HCT116 (cell line): Measurements from ENCODE around the gene SPRING1.
"Not testable (repeated sequence)": the region's sequence is repeated elsewhere in the genome, so short reads cannot be mapped to it uniquely, and the experiment has no call there.

ENCODE experiments used
- CTCF ChIP-seq, 3 experiments: fragments of 200-600 bp in 1 of 3; sonication (generic) in 1 of 3; IDR thresholded peaks in 2 of 3; conservative IDR thresholded peaks in 1 of 3; 2 replicates each; pipeline ENCODE4 v1.5.1; 2012 to 2017; ENCODE audit warnings: low read depth in 2 of 3, low read length in 2 of 3, antibody characterized with exemption in 1 of 3, borderline replicate concordance in 1 of 3, control low read depth in 1 of 3, mild to moderate bottlenecking in 1 of 3, mixed read lengths in 1 of 3, mixed run types in 1 of 3, moderate library complexity in 1 of 3; ENCODE audit not compliant: insufficient read depth in 1 of 3
- ELF1 ChIP-seq: IDR thresholded peaks from 2 replicates; pipeline ENCODE4 v1.6.1; 2012; ENCODE audit warnings: low read depth, borderline replicate concordance
- EZH2 ChIP-seq: fragments of 200-600 bp; sonication (generic); IDR thresholded peaks from 2 replicates; pipeline ENCODE4 v1.6.1; 2017; ENCODE audit warnings: antibody characterized with exemption, mixed run types
- SIN3A ChIP-seq: IDR thresholded peaks from 2 replicates; pipeline ENCODE4 v1.6.1; 2012; ENCODE audit warnings: low read depth
- SP1 ChIP-seq: IDR thresholded peaks from 2 replicates; pipeline ENCODE4 v1.6.1; 2012; ENCODE audit warnings: low read depth
- ZFX ChIP-seq: fragments of 450-650 bp; IDR thresholded peaks from 2 replicates; pipeline ENCODE4 v1.6.1; 2017
- ZNF274 ChIP-seq: fragments of 200-500 bp; sonication (Bioruptor generic); IDR thresholded peaks from 2 replicates; pipeline ENCODE4 v1.6.1; 2014; ENCODE audit warnings: mild to moderate bottlenecking, low read depth, low read length, inconsistent platforms

GRCh38 chr12:116742787-116743186 lies 4.9 kb upstream of the SPRING1 start:
- not testable (repeated sequence) for TF ChIP-seq ZFX; CTCF (IDR thresholded peaks at IDR 0.05 in 2 of 3, conservative IDR thresholded peaks at IDR 0.05 in 1 of 3; ENCODE audit: borderline replicate concordance in 1 of 3, insufficient read depth in 1 of 3, low read depth in 2 of 3, low read length in 2 of 3); EZH2; ZNF274; SIN3A; SP1; ELF1
